H9 (cell line): ENCODE data around the gene WDHD1. TPM values are rescaled to one million over a fixed set of nuclear protein-coding genes. Genes with fewer than 3 reads are reported as not detected.

Experiments
- DNase-seq: peaks from one replicate; pipeline ENCODE4 v3.0.0-alpha.2; 2017
- H2AFZ ChIP-seq: one replicate; pipeline ENCODE4 v1.6.1; 2013; ENCODE audit warnings: mild to moderate bottlenecking, low read length, control low read depth, moderate library complexity
- H2AK5ac ChIP-seq: 2 replicates; pipeline ENCODE4 v1.6.1; 2013; ENCODE audit warnings: low read length, control low read depth, mixed read lengths; ENCODE audit not compliant: insufficient read length
- H2BK120ac ChIP-seq: one replicate; pipeline ENCODE4 v1.6.1; 2013; ENCODE audit warnings: low read depth, mild to moderate bottlenecking, low read length, control low read depth, inconsistent platforms; ENCODE audit not compliant: poor library complexity, severe bottlenecking
- H2BK12ac ChIP-seq: 2 replicates; pipeline ENCODE4 v1.6.1; 2013; ENCODE audit warnings: low read length, control low read depth, mixed read lengths, low read depth; ENCODE audit not compliant: insufficient read length
- H2BK15ac ChIP-seq: 2 replicates; pipeline ENCODE4 v1.6.1; 2013; ENCODE audit warnings: low read depth, low read length, control low read depth
- H2BK20ac ChIP-seq: one replicate; pipeline ENCODE4 v1.6.1; 2013; ENCODE audit warnings: low read depth, mild to moderate bottlenecking, low read length, control low read depth, inconsistent platforms; ENCODE audit not compliant: poor library complexity, severe bottlenecking
- H2BK5ac ChIP-seq: 2 replicates; pipeline ENCODE4 v1.6.1; 2013; ENCODE audit warnings: low read length, control low read depth, mixed read lengths; ENCODE audit not compliant: insufficient read length
- H3K14ac ChIP-seq: 2 replicates; pipeline ENCODE4 v1.6.1; 2013; ENCODE audit warnings: low read length, control low read depth; ENCODE audit not compliant: insufficient read depth
- H3K18ac ChIP-seq: 2 replicates; pipeline ENCODE4 v1.6.1; 2013; ENCODE audit warnings: low read depth, mild to moderate bottlenecking, mixed read lengths, low read length, control low read depth; ENCODE audit not compliant: insufficient read length
- H3K23ac ChIP-seq: 2 replicates; pipeline ENCODE4 v1.6.1; 2013; ENCODE audit warnings: low read length, control low read depth, mixed read lengths, low read depth; ENCODE audit not compliant: insufficient read length
- H3K23me2 ChIP-seq: 2 replicates; pipeline ENCODE4 v1.6.1; 2013; ENCODE audit warnings: low read depth, mild to moderate bottlenecking, mixed read lengths, low read length, control low read depth; ENCODE audit not compliant: insufficient read length, poor library complexity, severe bottlenecking
- H3K27ac ChIP-seq: 2 replicates; pipeline ENCODE4 v1.5.1; 2013; ENCODE audit warnings: low read length, control low read depth, mixed read lengths, low read depth; ENCODE audit not compliant: insufficient read length
- H3K27me3 ChIP-seq: 2 replicates; pipeline ENCODE4 v1.6.1; 2013; ENCODE audit warnings: low read length, control low read depth, inconsistent platforms; ENCODE audit not compliant: insufficient read depth
- H3K4ac ChIP-seq: 2 replicates; pipeline ENCODE4 v1.6.1; 2013; ENCODE audit warnings: low read depth, mild to moderate bottlenecking, control low read depth, inconsistent platforms, low read length, moderate library complexity
- H3K4me1 ChIP-seq: 2 replicates; pipeline ENCODE4 v1.6.1; 2013; ENCODE audit warnings: low read length, control low read depth, inconsistent platforms; ENCODE audit not compliant: insufficient read depth
- H3K4me2 ChIP-seq: 2 replicates; pipeline ENCODE4 v1.6.1; 2013; ENCODE audit warnings: low read length, control low read depth, mixed read lengths; ENCODE audit not compliant: insufficient read length, insufficient read depth
- H3K56ac ChIP-seq: 2 replicates; pipeline ENCODE4 v1.6.1; 2013; ENCODE audit warnings: low read depth, mild to moderate bottlenecking, mixed read lengths, low read length, control low read depth; ENCODE audit not compliant: insufficient read length
- H3K79me1 ChIP-seq: 2 replicates; pipeline ENCODE4 v1.6.1; 2013; ENCODE audit warnings: low read depth, mild to moderate bottlenecking, moderate library complexity, low read length, control low read depth, inconsistent platforms; ENCODE audit not compliant: insufficient read depth, poor library complexity, severe bottlenecking
- H3K79me2 ChIP-seq: 2 replicates; pipeline ENCODE4 v1.6.1; 2013; ENCODE audit warnings: low read length, control low read depth, inconsistent platforms; ENCODE audit not compliant: insufficient read depth
- H3K9ac ChIP-seq: 2 replicates; pipeline ENCODE4 v1.6.1; 2013; ENCODE audit warnings: low read length, control low read depth, mixed read lengths; ENCODE audit not compliant: insufficient read length; ENCODE audit errors: extremely low read depth
- H3K9me3 ChIP-seq: one replicate; pipeline ENCODE4 v1.6.1; 2013; ENCODE audit warnings: low read depth, low read length, inconsistent platforms; ENCODE audit not compliant: control insufficient read depth
- H3T11ph ChIP-seq: one replicate; pipeline ENCODE4 v1.6.1; 2013; ENCODE audit warnings: mild to moderate bottlenecking, low read length, control low read depth, inconsistent platforms
- H4K20me1 ChIP-seq: one replicate; pipeline ENCODE4 v1.6.1; 2013; ENCODE audit not compliant: control insufficient read depth, insufficient read length, insufficient read depth
- H4K5ac ChIP-seq: 2 replicates; pipeline ENCODE4 v1.6.1; 2013; ENCODE audit warnings: low read depth, mild to moderate bottlenecking, mixed read lengths, low read length, control low read depth; ENCODE audit not compliant: insufficient read length
- H4K8ac ChIP-seq: replicated peaks from 2 replicates; pipeline ENCODE4 v1.6.1; 2013; ENCODE audit warnings: low read length, control low read depth, mixed read lengths, low read depth; ENCODE audit not compliant: insufficient read length
- H4K91ac ChIP-seq: 2 replicates; pipeline ENCODE4 v1.6.1; 2013; ENCODE audit warnings: low read depth, mild to moderate bottlenecking, moderate library complexity, mixed read lengths, low read length, control low read depth; ENCODE audit not compliant: insufficient read length
- H3K27ac Mint-ChIP-seq, 3 experiments: 2 replicates in 2 of 3; 3 replicates in 1 of 3; pipeline ENCODE4 v1.8.0; 2020 to 2021; ENCODE audit warnings: mixed read lengths in 3 of 3, mild to moderate bottlenecking in 1 of 3, moderate library complexity in 1 of 3
- H3K27me3 Mint-ChIP-seq: 2 replicates; pipeline ENCODE4 v1.8.0; 2021; ENCODE audit warnings: low read depth, mild to moderate bottlenecking, moderate library complexity, mixed read lengths
- H3K36me3 Mint-ChIP-seq, 3 experiments: 2 replicates in 2 of 3; 3 replicates in 1 of 3; pipeline ENCODE4 v1.8.0; 2020 to 2021; ENCODE audit warnings: low read depth in 3 of 3, mixed read lengths in 3 of 3; ENCODE audit not compliant: insufficient read depth in 1 of 3
- H3K4me1 Mint-ChIP-seq, 2 experiments: 2 replicates each; pipeline ENCODE4 v1.8.0; 2020; ENCODE audit warnings: mixed read lengths in 2 of 2
- H3K4me3 Mint-ChIP-seq, 2 experiments: 2 replicates in 1 of 2; 3 replicates in 1 of 2; pipeline ENCODE4 v1.8.0; 2020 to 2021; ENCODE audit warnings: mild to moderate bottlenecking in 2 of 2, mixed read lengths in 2 of 2, moderate library complexity in 1 of 2
- H3K9me3 Mint-ChIP-seq, 2 experiments: 2 replicates in 1 of 2; 3 replicates in 1 of 2; pipeline ENCODE4 v1.8.0; 2020; ENCODE audit warnings: mild to moderate bottlenecking in 2 of 2, mixed read lengths in 2 of 2, moderate library complexity in 1 of 2
- WGBS: extraction: QIAGEN DNeasy Blood & Tissue Kit; methylation state at CpG from one replicate; pipeline ENCODE4 v1.1.7; 2013; ENCODE audit warnings: missing lambda C conversion rate, low lambda C conversion rate, mixed read lengths; ENCODE audit not compliant: insufficient read length; ENCODE audit errors: extremely low coverage; 5-methylcytosine and 5-hydroxymethylcytosine counted together
- total RNA-seq: library from RNA; stranded (reverse); gene quantifications from 2 replicates; pipeline ENCODE4 v1.2.1, GENCODE V29; 2021
- TF ChIP-seq, protein P1 (sequence below): fragments of 200-600 bp; sonication (generic); conservative IDR thresholded peaks from 3 replicates; pipeline ENCODE4 v1.8.0; 2021; ENCODE audit warnings: antibody characterized with exemption, mild to moderate bottlenecking

Gene WDHD1
- total RNA-seq, 1 experiment from 2014 or later: 93.7 TPM

DNA sequence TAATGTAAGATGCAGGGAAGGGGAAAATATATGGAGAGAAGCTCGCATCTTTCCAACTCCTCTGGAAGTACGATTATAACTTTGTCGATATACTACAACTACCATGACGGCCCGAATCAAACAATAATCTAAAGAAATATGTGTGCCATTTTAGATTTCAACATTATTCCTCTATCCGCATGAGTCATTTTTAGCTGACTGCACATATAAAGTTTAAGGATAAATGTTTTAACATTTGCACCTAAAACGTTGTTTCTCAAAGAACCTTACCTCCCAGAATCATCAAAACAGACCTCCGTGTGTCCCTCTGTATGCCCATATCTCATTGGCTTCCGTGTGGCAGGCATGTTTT is 482 bp downstream of the WDHD1 start:
- Mint-ChIP-seq H3K4me1 (peaks cover 58 to 64% of the 10 kb centered on the region in 2 experiments), H3K27ac (peak overlapping the region; percentile 93 to 99 (median 98)), H3K36me3 (peaks cover 6 to 38% (median 33%) of the 10 kb centered on the region in 3 experiments; a peak in 6 of 7 replicates), H3K4me3 (peak overlapping the region; percentile 95 to 96), H3K9me3 (peaks cover 0 to 4% of the 10 kb centered on the region in 2 experiments; a peak in 1 of 5 replicates), H3K27me3 (no peaks in the 10 kb centered on the region)
- Histone ChIP-seq H4K5ac (peak overlapping the region; percentile 56), H4K20me1 (no peaks in the 10 kb centered on the region), H3K4ac (no peak overlapping the region), H2AFZ (no peak overlapping the region), H2BK15ac (no peak overlapping the region), H3K23me2 (peaks cover 13% of the 10 kb centered on the region), H2BK120ac (no peak overlapping the region), H3K4me1 (no peaks in the 10 kb centered on the region), H3K27me3 (no peaks in the 10 kb centered on the region), H3K9ac (peak overlapping the region; percentile 99), H2BK20ac (no peak overlapping the region), H2BK5ac (no peak overlapping the region), H3K18ac (peak overlapping the region; percentile 91), H3K14ac (peak overlapping the region; percentile 93; the same call in 1 of the 2 replicates), H3K56ac (no peak overlapping the region), H3K27ac (no peak overlapping the region), H4K91ac (no peak overlapping the region), H2AK5ac (no peak overlapping the region), H3T11ph (no peak overlapping the region), H2BK12ac (no peak overlapping the region), H3K79me1 (no peaks in the 10 kb centered on the region), H4K8ac (no peak overlapping the region), H3K79me2 (peaks cover 18% of the 10 kb centered on the region; the same call in 1 of the 2 replicates), H3K4me2 (peak overlapping the region; percentile 79), H3K23ac (no peak overlapping the region), H3K9me3 (no peaks in the 10 kb centered on the region)
- no CpG with 5 or more reads among the region's 9 CpGs for WGBS
- TF ChIP-seq, protein P1, sequence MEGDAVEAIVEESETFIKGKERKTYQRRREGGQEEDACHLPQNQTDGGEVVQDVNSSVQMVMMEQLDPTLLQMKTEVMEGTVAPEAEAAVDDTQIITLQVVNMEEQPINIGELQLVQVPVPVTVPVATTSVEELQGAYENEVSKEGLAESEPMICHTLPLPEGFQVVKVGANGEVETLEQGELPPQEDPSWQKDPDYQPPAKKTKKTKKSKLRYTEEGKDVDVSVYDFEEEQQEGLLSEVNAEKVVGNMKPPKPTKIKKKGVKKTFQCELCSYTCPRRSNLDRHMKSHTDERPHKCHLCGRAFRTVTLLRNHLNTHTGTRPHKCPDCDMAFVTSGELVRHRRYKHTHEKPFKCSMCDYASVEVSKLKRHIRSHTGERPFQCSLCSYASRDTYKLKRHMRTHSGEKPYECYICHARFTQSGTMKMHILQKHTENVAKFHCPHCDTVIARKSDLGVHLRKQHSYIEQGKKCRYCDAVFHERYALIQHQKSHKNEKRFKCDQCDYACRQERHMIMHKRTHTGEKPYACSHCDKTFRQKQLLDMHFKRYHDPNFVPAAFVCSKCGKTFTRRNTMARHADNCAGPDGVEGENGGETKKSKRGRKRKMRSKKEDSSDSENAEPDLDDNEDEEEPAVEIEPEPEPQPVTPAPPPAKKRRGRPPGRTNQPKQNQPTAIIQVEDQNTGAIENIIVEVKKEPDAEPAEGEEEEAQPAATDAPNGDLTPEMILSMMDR: no peak
- DNase-seq: no peak
